ENCODE results near the gene MTURN.

DNA sequence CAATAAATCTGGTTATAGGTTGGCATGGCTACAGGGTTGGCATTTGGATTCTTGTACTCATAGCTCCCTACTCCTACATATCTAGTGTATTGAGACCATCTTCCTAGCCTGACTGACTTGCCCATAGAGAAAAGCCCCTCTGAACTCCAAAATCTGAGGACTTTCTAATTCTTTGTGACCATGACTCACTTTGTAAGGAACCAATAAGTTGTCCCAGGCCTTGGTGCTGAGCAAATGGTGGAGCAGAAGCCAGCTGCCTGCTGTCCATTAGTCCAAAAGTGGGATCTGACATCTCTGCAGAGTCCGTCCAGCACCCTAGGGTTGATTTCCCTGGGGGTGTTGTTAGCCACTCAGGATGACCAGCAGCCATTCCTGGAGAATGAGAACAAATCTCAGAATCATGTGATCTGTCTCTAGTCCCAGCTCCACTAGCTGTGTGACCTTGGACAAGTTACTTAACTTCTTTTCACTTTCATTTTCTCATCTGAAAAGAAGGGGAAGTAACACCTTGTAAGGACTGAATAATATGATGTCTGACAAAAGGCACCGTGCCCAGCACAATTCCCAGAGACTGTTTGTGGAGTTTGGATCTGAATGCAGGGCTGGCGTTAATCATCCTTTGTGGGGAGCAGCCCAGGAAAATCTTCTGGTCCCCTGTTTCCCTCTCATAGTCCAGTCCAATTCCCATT, 44.1 kb downstream of the MTURN start:
- TF ChIP-seq, protein P1, sequence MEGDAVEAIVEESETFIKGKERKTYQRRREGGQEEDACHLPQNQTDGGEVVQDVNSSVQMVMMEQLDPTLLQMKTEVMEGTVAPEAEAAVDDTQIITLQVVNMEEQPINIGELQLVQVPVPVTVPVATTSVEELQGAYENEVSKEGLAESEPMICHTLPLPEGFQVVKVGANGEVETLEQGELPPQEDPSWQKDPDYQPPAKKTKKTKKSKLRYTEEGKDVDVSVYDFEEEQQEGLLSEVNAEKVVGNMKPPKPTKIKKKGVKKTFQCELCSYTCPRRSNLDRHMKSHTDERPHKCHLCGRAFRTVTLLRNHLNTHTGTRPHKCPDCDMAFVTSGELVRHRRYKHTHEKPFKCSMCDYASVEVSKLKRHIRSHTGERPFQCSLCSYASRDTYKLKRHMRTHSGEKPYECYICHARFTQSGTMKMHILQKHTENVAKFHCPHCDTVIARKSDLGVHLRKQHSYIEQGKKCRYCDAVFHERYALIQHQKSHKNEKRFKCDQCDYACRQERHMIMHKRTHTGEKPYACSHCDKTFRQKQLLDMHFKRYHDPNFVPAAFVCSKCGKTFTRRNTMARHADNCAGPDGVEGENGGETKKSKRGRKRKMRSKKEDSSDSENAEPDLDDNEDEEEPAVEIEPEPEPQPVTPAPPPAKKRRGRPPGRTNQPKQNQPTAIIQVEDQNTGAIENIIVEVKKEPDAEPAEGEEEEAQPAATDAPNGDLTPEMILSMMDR (optimal IDR thresholded peaks at IDR 0.05 in 1 of 3, IDR thresholded peaks at IDR 0.05 in 1 of 3, conservative IDR thresholded peaks at IDR 0.05 in 1 of 3; ENCODE audit: extremely low read depth in 1 of 3, insufficient read depth in 2 of 3, low read length in 3 of 3) = no peak
- no peak for TF ChIP-seq EZH2 (IDR thresholded peaks at IDR 0.05; ENCODE audit: low read length)
